ENCODE data around the gene OR1E2. TPM values are rescaled to one million over a fixed set of nuclear protein-coding genes. Genes with fewer than 3 reads are reported as not detected.
"Not testable (repeated sequence)": the region's sequence is repeated elsewhere in the genome, so short reads cannot be mapped to it uniquely, and the experiment has no call there.

Gene OR1E2
- total RNA-seq, 4 donors from 2014 or later, result not detected

- Histone ChIP-seq H3K4me3 (no peak overlapping the region), H3K9me3 (no peaks in the 10 kb centered on the region), H3K4me1 (no peaks in the 10 kb centered on the region), H3K27me3 (peaks cover 0 to 4% (median 0%) of the 10 kb centered on the region in 4 donors), H3K27ac (replicated peaks in 1 of 4) (no peak overlapping the region), H3K36me3 (no peaks in the 10 kb centered on the region)
- WGBS, result 55% methylated on average over 2 of the region's 2 CpGs
- TF ChIP-seq CTCF (IDR thresholded peaks at IDR 0.05), result no peak
- no peak for TF ChIP-seq EP300 (IDR thresholded peaks at IDR 0.05)
- TF ChIP-seq POLR2AphosphoS5 (IDR thresholded peaks at IDR 0.05), result no peak
- no peak for TF ChIP-seq POLR2A (IDR thresholded peaks at IDR 0.05; ENCODE audit: low read depth)
- intact Hi-C loops (cut with DNase I), result no loop called here
- no peak for DNase-seq (ENCODE audit: extremely low spot score)
Measured at GRCh38 chr17:3448059-3448665, 14.5 kb upstream of the OR1E2 start.

- H3K27ac ChIP-seq (replicated peaks in 1 of 4), result no peak overlapping the region
- intact Hi-C loops (cut with DNase I), result no loop called here
- WGBS, result 31% methylated on average over 2 of the region's 2 CpGs
- TF ChIP-seq POLR2AphosphoS5 (IDR thresholded peaks at IDR 0.05), result no peak
- TF ChIP-seq EP300 (IDR thresholded peaks at IDR 0.05), result no peak
- TF ChIP-seq POLR2A (IDR thresholded peaks at IDR 0.05; ENCODE audit: low read depth), result no peak
- no peak for TF ChIP-seq CTCF (IDR thresholded peaks at IDR 0.05)
- H3K4me3 ChIP-seq, result no peak overlapping the region
- H3K4me1 ChIP-seq, result no peaks in the 10 kb centered on the region
- no peaks in the 10 kb centered on the region for H3K36me3 ChIP-seq
- H3K27me3 ChIP-seq, result peaks cover 0 to 4% (median 0%) of the 10 kb centered on the region in 4 donors
- no peak for DNase-seq (ENCODE audit: extremely low spot score)
- no peaks in the 10 kb centered on the region for H3K9me3 ChIP-seq
Measured at GRCh38 chr17:3447625-3448024, 14.0 kb upstream of the OR1E2 start.

- Histone ChIP-seq H3K27me3 (peaks cover 0 to under 1% (median 0%) of the 10 kb centered on the region in 4 donors), H3K27ac (replicated peaks in 1 of 4) (no peak overlapping the region), H3K36me3 (no peaks in the 10 kb centered on the region), H3K4me3 (no peak overlapping the region), H3K4me1 (no peaks in the 10 kb centered on the region), H3K9me3 (no peaks in the 10 kb centered on the region)
- intact Hi-C loops (cut with DNase I), result no loop called here
- DNase-seq (ENCODE audit: extremely low spot score), result no peak
- WGBS, result 49% methylated on average over 2 of the region's 2 CpGs
- TF ChIP-seq CTCF (IDR thresholded peaks at IDR 0.05) (no peak), POLR2AphosphoS5 (IDR thresholded peaks at IDR 0.05) (no peak), EP300 (IDR thresholded peaks at IDR 0.05) (no peak), POLR2A (IDR thresholded peaks at IDR 0.05; ENCODE audit: low read depth) (no peak)
Measured at GRCh38 chr17:3440451-3440850, 6.8 kb upstream of the OR1E2 start.

- DNase-seq (ENCODE audit: extremely low spot score), result no peak
- H3K27ac ChIP-seq (replicated peaks in 1 of 4), result no peak overlapping the region
- no peaks in the 10 kb centered on the region for H3K27me3 ChIP-seq
- TF ChIP-seq EP300 (IDR thresholded peaks at IDR 0.05), result no peak
- no peak for TF ChIP-seq CTCF (IDR thresholded peaks at IDR 0.05)
- no peak for TF ChIP-seq POLR2AphosphoS5 (IDR thresholded peaks at IDR 0.05)
- no peaks in the 10 kb centered on the region for H3K4me1 ChIP-seq
- no peaks in the 10 kb centered on the region for H3K36me3 ChIP-seq
- H3K4me3 ChIP-seq, result no peak overlapping the region
- intact Hi-C loops (cut with DNase I), result no loop called here
- WGBS, result 69% methylated on average over 1 of the region's 1 CpG
- no peaks in the 10 kb centered on the region for H3K9me3 ChIP-seq
Measured at GRCh38 chr17:3438368-3438767, 4.7 kb upstream of the OR1E2 start.

- H3K36me3 ChIP-seq; H3K4me3 ChIP-seq; H3K27me3 ChIP-seq; intact Hi-C loops (cut with DNase I); DNase-seq (ENCODE audit: extremely low spot score); H3K27ac ChIP-seq (replicated peaks in 1 of 4); H3K4me1 ChIP-seq: not testable (repeated sequence)
- peaks cover 0 to 12% (median 4%) of the 10 kb centered on the region in 4 donors for H3K9me3 ChIP-seq
- 31% methylated on average over 7 of the region's 7 CpGs for WGBS
Measured at GRCh38 chr17:3433215-3433614, 426 bp downstream of the OR1E2 start.
